ENCODE measurements around the gene ROR1. TPM values are rescaled to one million over a fixed set of nuclear protein-coding genes. Genes with fewer than 3 reads are reported as not detected.
A peak's percentile ranks its signal among the peaks of the same experiment; 100 is the strongest.

ROR1 gene
- total and polyA plus RNA-seq, 2 of the 4 experiments (the other 2 are of a cell fraction), result 4.4 to 10.0 TPM

- no peak overlapping the region for H2AFZ ChIP-seq (replicated peaks; ENCODE audit: low read length, poor library complexity)
Observed at GRCh38 chr1:64171797-64172281, 398.0 kb downstream of the ROR1 start.

More at GRCh38 chr1:64171797-64172281, 398.0 kb downstream of the ROR1 start:
- no peak overlapping the region; the same call in 1 of the 2 replicates for H3K4me3 ChIP-seq (ENCODE audit: insufficient read depth, low read depth, low read length)
- 0 out of 2 replicates have a peak overlapping the region, but pooled peaks have one; percentile 59 for H2AK5ac ChIP-seq (ENCODE audit: low read depth, low read length)
- intact Hi-C loops (cut with micrococcal nuclease) (no loop called here), dilution Hi-C loops (cut with HindIII; ENCODE audit: low sequenced_read_pairs, unreplicated experiment) (no loop called here), in situ Hi-C loops (cut with MboI; ENCODE audit: low sequenced_read_pairs) (no loop called here)
- TF ChIP-seq USF2 (IDR thresholded peaks at IDR 0.05; ENCODE audit: low read depth, low read length), result no peak
- TF ChIP-seq CEBPB (IDR thresholded peaks at IDR 0.05; ENCODE audit: low read depth, low read length), result peak; percentile 95
- peak; percentile 76 for TF ChIP-seq NFE2L2 (IDR thresholded peaks at IDR 0.05; ENCODE audit: low read depth, low read length)
- TF ChIP-seq MAFK (IDR thresholded peaks at IDR 0.05; ENCODE audit: low read depth, low read length), result peak; percentile 53; the same call in 1 of the 2 replicates
- DNase-seq (peak; percentile 85), ATAC-seq (ENCODE audit: low read depth) (peak; percentile 81)
- no peaks in the 10 kb centered on the region for H3K27me3 ChIP-seq (ENCODE audit: control insufficient read depth, insufficient read depth, low read length)
- H3K4ac ChIP-seq (ENCODE audit: low read depth, low read length), result peak overlapping the region; percentile 22
- peak overlapping the region; percentile 74 for H2BK120ac ChIP-seq (ENCODE audit: low read depth, low read length)
- H3K9ac ChIP-seq (ENCODE audit: low read depth, low read length), result no peak overlapping the region
- H3K36me3 ChIP-seq (ENCODE audit: control insufficient read depth, insufficient read depth, low read length), result peaks cover 2% of the 10 kb centered on the region; the same call in 1 of the 2 replicates
- H4K91ac ChIP-seq (ENCODE audit: insufficient read depth, low read depth, low read length), result no peak overlapping the region
- peak overlapping the region; percentile 17 to 37; a peak in 3 of 4 replicates for H4K8ac ChIP-seq (ENCODE audit: low read depth in 2 of 2, low read length in 2 of 2)
- no CpG with 5 or more reads among the region's 3 CpGs for WGBS, 2 experiments (ENCODE audit: extremely low coverage in 2 of 2, insufficient read length in 1 of 2)
- H3K27ac ChIP-seq (ENCODE audit: insufficient read depth, low read length), result peak overlapping the region; percentile 83; the same call in 1 of the 2 replicates
- peaks cover 7% of the 10 kb centered on the region for H3K9me1 ChIP-seq (ENCODE audit: insufficient read depth, low read length)
- CTCF ChIA-PET, result no interaction called here
- peak overlapping the region; percentile 25; the same call in 1 of the 2 replicates for H3K23ac ChIP-seq (ENCODE audit: low read depth, low read length)
- no peaks in the 10 kb centered on the region for H4K20me1 ChIP-seq (ENCODE audit: insufficient read depth, low read length)
- no peak overlapping the region for H2AK9ac ChIP-seq (replicated peaks; ENCODE audit: low read depth, low read length, poor library complexity)
- no peaks in the 10 kb centered on the region for H3K79me1 ChIP-seq (ENCODE audit: low read depth in 1 of 2, low read length in 2 of 2)
- POLR2A ChIA-PET (ENCODE audit: unreplicated experiment), result no interaction called here
- H4K5ac ChIP-seq (ENCODE audit: low read depth, low read length), result no peak overlapping the region; the same call in 1 of the 2 replicates
- peak overlapping the region; percentile 75 for H3K18ac ChIP-seq (ENCODE audit: low read depth, low read length)
- H3K56ac ChIP-seq (ENCODE audit: extremely low read depth, insufficient read depth, low read length), result 0 out of 2 replicates have a peak overlapping the region, but pooled peaks have one; percentile 29
- peak overlapping the region; percentile 34 for H3K14ac ChIP-seq (replicated peaks; ENCODE audit: low read depth, low read length)
- BruUV-seq (replicated peaks), result no TSS peak
- peak overlapping the region; percentile 66 for H2BK20ac ChIP-seq (ENCODE audit: low read depth, low read length)
- H3K9me3 ChIP-seq (ENCODE audit: control insufficient read depth, insufficient read depth, low read length), result no peaks in the 10 kb centered on the region
- peak overlapping the region; percentile 73 for H3K4me2 ChIP-seq (ENCODE audit: low read depth, low read length)
- H2BK15ac ChIP-seq (ENCODE audit: low read depth, low read length), result peak overlapping the region; percentile 68; the same call in 2 of the 3 replicates
- peaks cover 16% of the 10 kb centered on the region for H3K4me1 ChIP-seq (ENCODE audit: control insufficient read depth, insufficient read depth, low read length)
- H2BK5ac ChIP-seq (ENCODE audit: low read depth, low read length, poor library complexity, severe bottlenecking), result peak overlapping the region; percentile 78
